Measurements from ENCODE around the gene CD200R1.
"Not testable (repeated sequence)": the region's sequence is repeated elsewhere in the genome, so short reads cannot be mapped to it uniquely, and the experiment has no call there.

GRCh38 chr3:112919541-112919940 is 55.4 kb downstream of the CD200R1 start:
- not testable (repeated sequence) for TF ChIP-seq EZH2phosphoT487 (IDR thresholded peaks at IDR 0.05; ENCODE audit: insufficient read depth, low read depth); EZH2 (IDR thresholded peaks at IDR 0.05; ENCODE audit: insufficient read depth, poor library complexity, severe bottlenecking)

Measured in GM23248 (cell line).